HG02970 (cell line): ENCODE data around the gene CTXN1.
"Not testable (repeated sequence)": the region's sequence is repeated elsewhere in the genome, so short reads cannot be mapped to it uniquely, and the experiment has no call there.

Source experiments
- ATAC-seq: cut with Tn5 transposase; IDR thresholded peaks from one replicate; pipeline ENCODE4 v1.9.1; 2021; ENCODE audit warnings: mild to moderate bottlenecking, moderate library complexity, moderate number of reproducible peaks; ENCODE audit not compliant: unreplicated experiment, low FRiP score

Gene CTXN1

GRCh38 chr19:7953060-7953459, 27.1 kb upstream of the CTXN1 start:
- ATAC-seq = no peak

- no peak for ATAC-seq
Observed at GRCh38 chr19:7947939-7948338, 22.0 kb upstream of the CTXN1 start.

- ATAC-seq = peak; percentile 22
Observed at GRCh38 chr19:7944177-7944761, 18.3 kb upstream of the CTXN1 start.

GRCh38 chr19:7943444-7944176, 17.7 kb upstream of the CTXN1 start, which contains the start of gene TIMM44:
Gene TIMM44 (minus strand): TSS chr19:7943666. CDS start chr19:7943651, 15 bp downstream.
- peak; percentile 95 for ATAC-seq

GRCh38 chr19:7942981-7943443, 17.1 kb upstream of the CTXN1 start:
- ATAC-seq = peak; percentile 3

- ATAC-seq = no peak
Observed at GRCh38 chr19:7941895-7942596, 16.1 kb upstream of the CTXN1 start.

- ATAC-seq = no peak
Observed at GRCh38 chr19:7940841-7941240, 14.9 kb upstream of the CTXN1 start.

- ATAC-seq = no peak
Observed at GRCh38 chr19:7934766-7935165, 8.8 kb upstream of the CTXN1 start.

- ATAC-seq = no peak
Observed at GRCh38 chr19:7933828-7934725, 8.1 kb upstream of the CTXN1 start.

GRCh38 chr19:7933411-7933810, 7.5 kb upstream of the CTXN1 start:
- no peak for ATAC-seq

GRCh38 chr19:7932930-7933300, 7.0 kb upstream of the CTXN1 start:
- ATAC-seq = no peak

- no peak for ATAC-seq
Observed at GRCh38 chr19:7932276-7932929, 6.5 kb upstream of the CTXN1 start.

- ATAC-seq = no peak
Observed at GRCh38 chr19:7931221-7932061, 5.5 kb upstream of the CTXN1 start.

- ATAC-seq = no peak
Observed at GRCh38 chr19:7930765-7931164, 4.8 kb upstream of the CTXN1 start.

- ATAC-seq = not testable (repeated sequence)
Observed at GRCh38 chr19:7930030-7930429, 4.1 kb upstream of the CTXN1 start.

GRCh38 chr19:7928741-7929701, 3.1 kb upstream of the CTXN1 start:
- ATAC-seq = no peak

GRCh38 chr19:7928334-7928706, 2.4 kb upstream of the CTXN1 start:
- no peak for ATAC-seq
